MM.1S (cell line): ENCODE measurements around the gene FREY1.

Experiments
- EZH2 ChIP-seq: fragments of 300-600 bp; sonication (generic); optimal IDR thresholded peaks from 2 replicates; pipeline ENCODE3; 2017; ENCODE audit warnings: low read depth, mild to moderate bottlenecking, antibody characterized with exemption, low read length, mixed read lengths
- TF ChIP-seq, protein P1 (sequence below): fragments of 300-600 bp; sonication (generic); IDR thresholded peaks from 2 replicates; pipeline ENCODE4 v1.5.1; 2016; ENCODE audit warnings: antibody characterized with exemption, low read length, mixed read lengths

DNA sequence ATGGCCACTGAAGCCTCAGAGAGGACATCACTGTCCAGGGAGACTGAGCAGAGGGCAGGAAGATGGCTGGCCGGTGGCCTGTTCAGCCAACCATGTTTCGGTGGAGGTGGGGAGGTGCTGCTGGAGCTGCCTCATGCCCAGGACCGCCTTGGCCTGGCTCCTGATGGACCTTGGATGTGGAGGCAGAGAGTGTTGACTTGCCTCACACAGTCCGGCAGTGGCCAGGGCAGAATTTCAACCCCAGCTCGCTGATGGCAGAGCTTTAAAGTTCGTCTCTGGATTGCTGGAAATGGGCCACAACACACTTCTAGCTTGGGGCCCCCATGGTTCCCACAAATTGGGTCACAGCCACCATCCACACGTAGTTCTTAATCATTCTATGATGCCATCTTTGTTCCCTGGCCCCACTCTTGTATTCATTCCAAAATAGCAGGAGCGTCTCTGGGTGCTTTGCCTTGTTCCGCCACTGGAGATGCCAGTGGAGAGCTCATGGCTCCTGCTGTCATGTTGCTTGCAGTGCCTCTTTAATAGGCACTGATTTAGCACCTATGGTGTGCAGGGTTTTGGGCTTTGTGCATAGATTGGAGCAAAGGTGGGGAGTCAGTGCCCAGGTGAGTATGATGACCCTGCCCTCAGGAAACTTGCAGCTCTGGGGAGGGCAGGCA is 16.1 kb downstream of the FREY1 start:
- no peak for TF ChIP-seq EZH2
- TF ChIP-seq, protein P1, sequence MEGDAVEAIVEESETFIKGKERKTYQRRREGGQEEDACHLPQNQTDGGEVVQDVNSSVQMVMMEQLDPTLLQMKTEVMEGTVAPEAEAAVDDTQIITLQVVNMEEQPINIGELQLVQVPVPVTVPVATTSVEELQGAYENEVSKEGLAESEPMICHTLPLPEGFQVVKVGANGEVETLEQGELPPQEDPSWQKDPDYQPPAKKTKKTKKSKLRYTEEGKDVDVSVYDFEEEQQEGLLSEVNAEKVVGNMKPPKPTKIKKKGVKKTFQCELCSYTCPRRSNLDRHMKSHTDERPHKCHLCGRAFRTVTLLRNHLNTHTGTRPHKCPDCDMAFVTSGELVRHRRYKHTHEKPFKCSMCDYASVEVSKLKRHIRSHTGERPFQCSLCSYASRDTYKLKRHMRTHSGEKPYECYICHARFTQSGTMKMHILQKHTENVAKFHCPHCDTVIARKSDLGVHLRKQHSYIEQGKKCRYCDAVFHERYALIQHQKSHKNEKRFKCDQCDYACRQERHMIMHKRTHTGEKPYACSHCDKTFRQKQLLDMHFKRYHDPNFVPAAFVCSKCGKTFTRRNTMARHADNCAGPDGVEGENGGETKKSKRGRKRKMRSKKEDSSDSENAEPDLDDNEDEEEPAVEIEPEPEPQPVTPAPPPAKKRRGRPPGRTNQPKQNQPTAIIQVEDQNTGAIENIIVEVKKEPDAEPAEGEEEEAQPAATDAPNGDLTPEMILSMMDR: no peak
